Measurements from ENCODE around the gene TEX101.

- TF ChIP-seq CTCF (conservative IDR thresholded peaks at IDR 0.05; ENCODE audit: low read depth, low read length) = no peak
- TF ChIP-seq EZH2phosphoT487 (IDR thresholded peaks at IDR 0.05; ENCODE audit: borderline replicate concordance, low read length) = no peak
These were observed 6.6 kb upstream of the TEX101 start for GRCh38 chr19:43408043-43408442.

Measured in PC-3 (cell line).